Loucy (cell line): Measurements from ENCODE around the gene CSRP1.
"Not testable (repeated sequence)": the region's sequence is repeated elsewhere in the genome, so short reads cannot be mapped to it uniquely, and the experiment has no call there.

Source experiments
- H2AFZ ChIP-seq: fragments of 200-600 bp; sonication (generic); 2 replicates; pipeline ENCODE4 v1.6.0; 2016; ENCODE audit warnings: antibody characterized with exemption, mild to moderate bottlenecking, low read length, moderate library complexity
- H3F3A ChIP-seq: fragments of 200-600 bp; 2 replicates; pipeline ENCODE4 v1.6.0; 2016; ENCODE audit warnings: antibody characterized with exemption, low read depth, mild to moderate bottlenecking
- H3K27me3 ChIP-seq: fragments of 200-600 bp; sonication (generic); 2 replicates; pipeline ENCODE4 v1.6.1; 2014; ENCODE audit warnings: low read length, mild to moderate bottlenecking; ENCODE audit not compliant: insufficient read depth, poor library complexity, severe bottlenecking
- H3K36me3 ChIP-seq: fragments of 200-600 bp; sonication (generic); 2 replicates; pipeline ENCODE4 v1.6.1; 2016; ENCODE audit warnings: low read length; ENCODE audit not compliant: insufficient read depth
- H3K4me1 ChIP-seq: fragments of 200-600 bp; sonication (generic); 2 replicates; pipeline ENCODE4 v1.5.1; 2014; ENCODE audit warnings: low read length, mild to moderate bottlenecking; ENCODE audit not compliant: insufficient read depth, poor library complexity, severe bottlenecking
- H3K4me2 ChIP-seq: fragments of 200-600 bp; sonication (generic); 2 replicates; pipeline ENCODE4 v1.6.0; 2014; ENCODE audit warnings: antibody characterized with exemption, low read length, low read depth, mild to moderate bottlenecking; ENCODE audit not compliant: poor library complexity, severe bottlenecking
- H3K4me3 ChIP-seq: fragments of 200-600 bp; sonication (generic); 2 replicates; pipeline ENCODE4 v1.5.1; 2014; ENCODE audit warnings: low read length, mild to moderate bottlenecking, mixed read lengths; ENCODE audit not compliant: poor library complexity, severe bottlenecking
- H3K79me2 ChIP-seq: fragments of 200-600 bp; sonication (generic); 2 replicates; pipeline ENCODE4 v1.6.1; 2014; ENCODE audit warnings: low read length; ENCODE audit not compliant: insufficient read depth
- H3K9ac ChIP-seq: fragments of 200-600 bp; sonication (generic); 2 replicates; pipeline ENCODE4 v1.6.0; 2014; ENCODE audit warnings: mild to moderate bottlenecking, low read depth, low read length, moderate library complexity; ENCODE audit not compliant: poor library complexity, severe bottlenecking
- H3K9me2 ChIP-seq: fragments of 200-600 bp; sonication (generic); replicated peaks from 2 replicates; pipeline ENCODE4 v1.6.1; 2016; ENCODE audit warnings: low read depth, low read length, mixed read lengths
- H3K9me3 ChIP-seq: fragments of 200-600 bp; sonication (generic); 2 replicates; pipeline ENCODE4 v1.6.1; 2014; ENCODE audit warnings: mild to moderate bottlenecking, antibody characterized with exemption, low read length, low read depth; ENCODE audit not compliant: insufficient read depth
- H4K20me1 ChIP-seq: fragments of 200-600 bp; sonication (generic); 2 replicates; pipeline ENCODE4 v1.6.0; 2014; ENCODE audit warnings: antibody characterized with exemption, low read length, mild to moderate bottlenecking; ENCODE audit not compliant: insufficient read depth, poor library complexity, severe bottlenecking
- EZH2phosphoT487 ChIP-seq: fragments of 200-600 bp; IDR thresholded peaks from 2 replicates; pipeline ENCODE4 v1.6.1; 2018; ENCODE audit warnings: antibody characterized with exemption, mild to moderate bottlenecking, moderate library complexity, borderline replicate concordance
- TF ChIP-seq, protein P1 (sequence below): fragments of 200-600 bp; sonication (generic); conservative IDR thresholded peaks from 2 replicates; pipeline ENCODE4 v1.5.1; 2014; ENCODE audit warnings: mild to moderate bottlenecking, antibody characterized with exemption, low read length

CSRP1 gene

DNA sequence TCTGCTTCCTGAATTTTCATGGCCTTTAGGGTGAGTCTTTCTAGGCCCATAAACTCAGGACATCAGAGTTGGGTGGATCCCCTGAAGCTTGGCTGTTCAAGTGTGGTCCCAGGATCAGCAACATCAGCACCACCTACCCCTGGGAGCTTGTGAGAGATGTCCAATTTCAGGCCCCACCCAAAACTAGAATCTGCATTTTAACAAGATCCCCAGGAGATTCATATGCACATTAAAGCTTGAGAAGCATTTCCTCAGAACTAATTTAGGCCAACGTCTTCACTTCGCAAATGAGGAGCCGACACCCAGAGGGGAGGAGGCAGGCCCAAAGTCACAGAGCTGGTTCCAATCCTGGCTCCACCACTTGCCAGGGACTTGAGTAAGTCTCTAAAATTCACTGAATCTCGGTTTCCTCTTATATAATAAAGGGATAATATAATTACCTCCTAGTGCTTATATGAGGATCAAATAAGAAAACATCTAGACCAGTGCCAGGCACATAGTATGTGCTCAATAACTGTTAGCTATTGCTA is 27.7 kb downstream of the CSRP1 start:
- Histone ChIP-seq H4K20me1 (no peaks in the 10 kb centered on the region), H3K36me3 (peaks cover 11% of the 10 kb centered on the region; the same call in 1 of the 2 replicates), H3K4me3 (no peak overlapping the region), H3K9me2 (no peaks in the 10 kb centered on the region), H3K4me2 (no peak overlapping the region), H3K27me3 (no peaks in the 10 kb centered on the region), H3K4me1 (no peaks in the 10 kb centered on the region), H3K9me3 (no peaks in the 10 kb centered on the region), H3K9ac (no peak overlapping the region), H3K79me2 (no peaks in the 10 kb centered on the region), H2AFZ (no peak overlapping the region), H3F3A (no peaks in the 10 kb centered on the region)
- TF ChIP-seq, protein P1, sequence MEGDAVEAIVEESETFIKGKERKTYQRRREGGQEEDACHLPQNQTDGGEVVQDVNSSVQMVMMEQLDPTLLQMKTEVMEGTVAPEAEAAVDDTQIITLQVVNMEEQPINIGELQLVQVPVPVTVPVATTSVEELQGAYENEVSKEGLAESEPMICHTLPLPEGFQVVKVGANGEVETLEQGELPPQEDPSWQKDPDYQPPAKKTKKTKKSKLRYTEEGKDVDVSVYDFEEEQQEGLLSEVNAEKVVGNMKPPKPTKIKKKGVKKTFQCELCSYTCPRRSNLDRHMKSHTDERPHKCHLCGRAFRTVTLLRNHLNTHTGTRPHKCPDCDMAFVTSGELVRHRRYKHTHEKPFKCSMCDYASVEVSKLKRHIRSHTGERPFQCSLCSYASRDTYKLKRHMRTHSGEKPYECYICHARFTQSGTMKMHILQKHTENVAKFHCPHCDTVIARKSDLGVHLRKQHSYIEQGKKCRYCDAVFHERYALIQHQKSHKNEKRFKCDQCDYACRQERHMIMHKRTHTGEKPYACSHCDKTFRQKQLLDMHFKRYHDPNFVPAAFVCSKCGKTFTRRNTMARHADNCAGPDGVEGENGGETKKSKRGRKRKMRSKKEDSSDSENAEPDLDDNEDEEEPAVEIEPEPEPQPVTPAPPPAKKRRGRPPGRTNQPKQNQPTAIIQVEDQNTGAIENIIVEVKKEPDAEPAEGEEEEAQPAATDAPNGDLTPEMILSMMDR, result no peak
- no peak for TF ChIP-seq EZH2phosphoT487

DNA sequence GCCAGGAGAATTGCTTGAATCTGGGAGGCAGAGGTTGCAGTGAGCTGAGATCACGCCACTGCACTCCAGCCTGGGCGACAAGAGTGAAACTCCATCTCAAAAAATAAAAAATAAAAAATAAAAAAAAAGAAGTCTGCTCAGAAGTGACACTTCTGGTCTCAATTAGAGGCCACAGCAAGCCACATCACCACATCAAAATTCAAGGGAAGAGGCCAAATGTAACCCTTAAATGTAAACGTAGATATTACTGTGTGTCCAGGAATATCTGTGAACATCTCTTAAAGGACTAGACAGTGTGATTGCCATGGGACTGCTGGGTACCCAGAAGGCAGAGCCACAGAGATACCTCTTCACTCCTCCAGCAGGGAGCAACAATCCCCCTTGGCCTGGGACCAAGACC is 28.3 kb downstream of the CSRP1 start:
- not testable (repeated sequence) for H3K4me3 ChIP-seq, H3K4me1 ChIP-seq, H2AFZ ChIP-seq, H3K9me2 ChIP-seq, H3K9ac ChIP-seq, H3K27me3 ChIP-seq, H3K36me3 ChIP-seq, H4K20me1 ChIP-seq, H3K79me2 ChIP-seq, H3F3A ChIP-seq, H3K4me2 ChIP-seq, H3K9me3 ChIP-seq

DNA sequence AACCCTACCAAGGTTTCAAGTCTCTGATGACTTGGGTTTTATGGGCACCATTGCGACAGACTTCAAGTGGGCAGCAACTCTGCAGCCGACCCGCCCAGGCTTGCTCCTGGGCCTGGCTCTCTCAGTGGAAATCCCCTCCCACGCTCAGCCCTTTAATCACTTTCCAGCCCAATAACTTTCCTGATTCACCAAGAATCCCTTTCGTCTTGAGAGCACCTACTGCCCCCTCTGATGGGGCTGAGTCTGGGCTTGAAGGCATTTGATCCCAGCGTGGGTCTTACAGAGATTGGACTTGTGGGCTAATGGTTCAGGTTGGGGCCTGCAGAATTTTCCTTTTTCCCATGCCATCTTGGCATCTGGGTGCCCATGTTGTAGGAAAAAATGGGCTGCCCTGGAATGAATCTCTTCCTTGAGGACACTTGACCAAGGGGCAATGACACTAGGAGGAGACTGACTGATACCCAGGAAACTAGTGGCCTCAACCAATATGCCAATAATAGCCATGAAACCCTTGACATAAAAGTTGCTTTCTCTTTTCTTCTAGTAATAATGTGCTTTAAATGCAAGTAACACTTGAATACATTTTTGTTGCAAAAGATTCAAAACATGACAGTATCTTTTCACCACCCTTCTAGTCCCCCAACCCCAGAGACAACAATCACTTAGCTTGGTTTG is 30.1 kb downstream of the CSRP1 start:
- no peak overlapping the region for H3K4me2 ChIP-seq
- no peaks in the 10 kb centered on the region for H3K4me1 ChIP-seq
- TF ChIP-seq, protein P1, result no peak
- no peak for TF ChIP-seq EZH2phosphoT487
- no peaks in the 10 kb centered on the region for H3K9me3 ChIP-seq
- H3K36me3 ChIP-seq, result no peaks in the 10 kb centered on the region
- no peak overlapping the region for H2AFZ ChIP-seq
- H3F3A ChIP-seq, result no peaks in the 10 kb centered on the region
- no peak overlapping the region for H3K4me3 ChIP-seq
- H3K79me2 ChIP-seq, result no peaks in the 10 kb centered on the region
- H4K20me1 ChIP-seq, result no peaks in the 10 kb centered on the region
- no peaks in the 10 kb centered on the region for H3K9me2 ChIP-seq
- no peak overlapping the region for H3K9ac ChIP-seq
- H3K27me3 ChIP-seq, result no peaks in the 10 kb centered on the region
